OCI-LY7 (cell line): ENCODE results near the gene B3GAT1. TPM values are rescaled to one million over a fixed set of nuclear protein-coding genes. Genes with fewer than 3 reads are reported as not detected.

Source experiments
- BruUV-seq: library from RNA; stranded (reverse); fragments of 400-500 nt; replicated peaks from 2 replicates; lab custom pipeline; 2021; lab: Mats Ljungman, UMichigan
- CTCF ChIA-PET: fragments of 300-600 bp; sonication (Branson Sonifier 250); formaldehyde crosslinking; loops from one replicate; lab custom pipeline; 2022; ENCODE audit warnings: antibody characterized with exemption; ENCODE audit not compliant: unreplicated experiment; lab: Charles Lee
- POLR2A ChIA-PET: fragments of 300-600 bp; sonication (Branson Sonifier 250); formaldehyde crosslinking; loops from one replicate; lab custom pipeline; 2022; ENCODE audit warnings: antibody characterized with exemption; lab: Charles Lee
- DNase-seq: peaks from one replicate; pipeline ENCODE4 v3.0.0-alpha.2; 2015; ENCODE audit warnings: low spot score
- H2AFZ ChIP-seq: fragments of 200-600 bp; sonication (generic), shearing (Covaris generic); 2 replicates; pipeline ENCODE4 v1.6.1; 2014; ENCODE audit warnings: mild to moderate bottlenecking, antibody characterized with exemption, low read length, moderate library complexity
- H3K27ac ChIP-seq: fragments of 200-600 bp; sonication (generic); 2 replicates; pipeline ENCODE4 v1.5.1; 2014; ENCODE audit warnings: mixed run types, low read depth, mild to moderate bottlenecking, moderate library complexity, low read length, inconsistent platforms; ENCODE audit not compliant: poor library complexity, severe bottlenecking
- H3K36me3 ChIP-seq: fragments of 200-600 bp; sonication (generic); 2 replicates; pipeline ENCODE4 v1.6.1; 2014; ENCODE audit warnings: mild to moderate bottlenecking, antibody characterized with exemption, low read length, moderate library complexity, mixed read lengths; ENCODE audit not compliant: insufficient read depth
- H3K4me1 ChIP-seq: fragments of 200-600 bp; sonication (generic); 2 replicates; pipeline ENCODE4 v1.5.1; 2014; ENCODE audit warnings: mild to moderate bottlenecking, low read length; ENCODE audit not compliant: insufficient read depth, poor library complexity, severe bottlenecking
- H3K4me2 ChIP-seq: fragments of 200-600 bp; sonication (generic); 2 replicates; pipeline ENCODE4 v1.6.1; 2014; ENCODE audit warnings: mild to moderate bottlenecking, low read length
- H3K4me3 ChIP-seq: fragments of 200-600 bp; sonication (generic); 2 replicates; pipeline ENCODE4 v1.5.1; 2014; ENCODE audit warnings: mild to moderate bottlenecking, low read depth, low read length; ENCODE audit not compliant: poor library complexity, severe bottlenecking
- H3K79me2 ChIP-seq: fragments of 200-600 bp; sonication (generic); 2 replicates; pipeline ENCODE4 v1.6.1; 2016; ENCODE audit warnings: low read depth, mild to moderate bottlenecking, low read length, moderate library complexity, mixed read lengths; ENCODE audit not compliant: insufficient read depth
- H3K9me2 ChIP-seq: fragments of 200-600 bp; sonication (generic); 2 replicates; pipeline ENCODE4 v1.6.1; 2016; ENCODE audit warnings: mild to moderate bottlenecking, low read length, mixed read lengths; ENCODE audit not compliant: insufficient read depth
- H3K9me3 ChIP-seq: fragments of 200-600 bp; sonication (generic); 2 replicates; pipeline ENCODE4 v1.6.1; 2014; ENCODE audit warnings: mild to moderate bottlenecking, mixed run types, low read length, mixed read lengths
- H4K20me1 ChIP-seq: fragments of 200-600 bp; sonication (generic); 2 replicates; pipeline ENCODE4 v1.6.1; 2014; ENCODE audit warnings: mild to moderate bottlenecking, antibody characterized with exemption, low read length, moderate library complexity, mixed read lengths; ENCODE audit not compliant: insufficient read depth
- EZH2phosphoT487 ChIP-seq: fragments of 200-600 bp; sonication (generic); IDR thresholded peaks from 2 replicates; pipeline ENCODE4 v1.6.1; 2018; ENCODE audit warnings: low read depth, borderline replicate concordance, mild to moderate bottlenecking, mixed run types, antibody characterized with exemption, low read length, moderate library complexity, mixed read lengths
- intact Hi-C: fragments of 100-400 bp; cut with micrococcal nuclease; formaldehyde crosslinking; loops from one replicate; pipeline ENCODE4 v1.10.0; 2022; ENCODE audit not compliant: unreplicated experiment
- total RNA-seq, 2 experiments: library from RNA; depleted of rRNA in 1 of 2; stranded (reverse); fragments of >200 nt in 1 of 2; shearing (Covaris generic) in 1 of 2; gene quantifications; 2 replicates each; pipeline ENCODE4 v1.2.3, GENCODE V29; 2014 to 2022
- TF ChIP-seq, protein P1 (sequence below): fragments of 200-600 bp; sonication (generic); conservative IDR thresholded peaks from 2 replicates; pipeline ENCODE4 v1.5.1; 2014; ENCODE audit warnings: mild to moderate bottlenecking, antibody characterized with exemption, low read length, moderate library complexity, mixed read lengths

The B3GAT1 gene
- total RNA-seq, 2 experiments from 2014 or later: not detected

DNA sequence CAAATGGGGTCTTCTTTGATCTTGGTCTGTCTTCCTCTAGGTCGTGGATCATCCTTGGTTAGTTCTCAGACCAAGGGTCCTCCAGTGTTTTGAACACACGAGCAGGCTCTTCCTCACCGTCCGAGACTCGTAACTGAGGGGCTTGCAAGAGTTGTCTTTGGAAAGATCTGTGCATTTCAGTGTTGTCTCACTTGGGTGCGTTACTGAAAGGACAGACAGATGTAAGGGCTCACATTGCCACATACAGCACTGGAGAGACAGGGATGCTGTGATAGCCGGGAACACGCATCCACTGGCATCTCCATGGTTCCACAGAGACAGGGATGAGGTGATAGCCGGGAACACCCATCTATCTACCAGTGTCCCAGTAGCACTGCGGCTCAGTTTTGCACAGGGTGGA lies 64.6 kb downstream of the B3GAT1 start:
- H3K9me3 ChIP-seq: no peaks in the 10 kb centered on the region
- intact Hi-C loops: no loop called here
- H3K4me2 ChIP-seq: no peak overlapping the region
- TF ChIP-seq, protein P1, sequence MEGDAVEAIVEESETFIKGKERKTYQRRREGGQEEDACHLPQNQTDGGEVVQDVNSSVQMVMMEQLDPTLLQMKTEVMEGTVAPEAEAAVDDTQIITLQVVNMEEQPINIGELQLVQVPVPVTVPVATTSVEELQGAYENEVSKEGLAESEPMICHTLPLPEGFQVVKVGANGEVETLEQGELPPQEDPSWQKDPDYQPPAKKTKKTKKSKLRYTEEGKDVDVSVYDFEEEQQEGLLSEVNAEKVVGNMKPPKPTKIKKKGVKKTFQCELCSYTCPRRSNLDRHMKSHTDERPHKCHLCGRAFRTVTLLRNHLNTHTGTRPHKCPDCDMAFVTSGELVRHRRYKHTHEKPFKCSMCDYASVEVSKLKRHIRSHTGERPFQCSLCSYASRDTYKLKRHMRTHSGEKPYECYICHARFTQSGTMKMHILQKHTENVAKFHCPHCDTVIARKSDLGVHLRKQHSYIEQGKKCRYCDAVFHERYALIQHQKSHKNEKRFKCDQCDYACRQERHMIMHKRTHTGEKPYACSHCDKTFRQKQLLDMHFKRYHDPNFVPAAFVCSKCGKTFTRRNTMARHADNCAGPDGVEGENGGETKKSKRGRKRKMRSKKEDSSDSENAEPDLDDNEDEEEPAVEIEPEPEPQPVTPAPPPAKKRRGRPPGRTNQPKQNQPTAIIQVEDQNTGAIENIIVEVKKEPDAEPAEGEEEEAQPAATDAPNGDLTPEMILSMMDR: no peak
- no peak for TF ChIP-seq EZH2phosphoT487
- no peaks in the 10 kb centered on the region for H3K4me1 ChIP-seq
- DNase-seq: no peak
- H3K36me3 ChIP-seq: no peaks in the 10 kb centered on the region
- no peaks in the 10 kb centered on the region for H3K79me2 ChIP-seq
- CTCF ChIA-PET: no interaction called here
- no peak overlapping the region for H3K4me3 ChIP-seq
- H2AFZ ChIP-seq: no peak overlapping the region
- no TSS peak for BruUV-seq
- POLR2A ChIA-PET: no interaction called here
- H4K20me1 ChIP-seq: no peaks in the 10 kb centered on the region
- H3K9me2 ChIP-seq: no peaks in the 10 kb centered on the region
- no peak overlapping the region for H3K27ac ChIP-seq

DNA sequence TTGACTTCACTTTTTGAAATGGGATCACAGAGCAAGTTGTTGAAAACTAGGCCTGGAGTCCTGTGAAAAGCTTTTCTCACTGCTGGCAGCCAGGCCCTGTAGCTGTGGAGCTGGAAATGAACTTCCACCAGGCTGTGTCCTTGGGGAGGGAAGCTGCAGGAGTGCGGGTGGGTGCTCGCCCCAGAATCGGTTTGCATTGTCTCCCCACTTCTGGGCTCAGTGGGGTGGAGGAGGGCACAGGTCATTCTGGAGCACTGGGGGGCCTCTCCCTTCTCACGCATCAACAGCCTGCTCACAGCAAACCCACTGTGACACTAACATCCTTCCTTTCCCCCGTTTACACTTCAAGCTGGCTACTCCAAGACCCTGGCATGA lies 65.1 kb downstream of the B3GAT1 start:
- Histone ChIP-seq H2AFZ (no peak overlapping the region), H3K4me2 (no peak overlapping the region), H4K20me1 (no peaks in the 10 kb centered on the region), H3K36me3 (no peaks in the 10 kb centered on the region), H3K79me2 (no peaks in the 10 kb centered on the region), H3K27ac (no peak overlapping the region), H3K9me3 (no peaks in the 10 kb centered on the region), H3K4me1 (no peaks in the 10 kb centered on the region), H3K4me3 (no peak overlapping the region), H3K9me2 (no peaks in the 10 kb centered on the region)
- no peak for DNase-seq
- ChIA-PET POLR2A (no interaction called here), CTCF (no interaction called here)
- intact Hi-C loops: no loop called here
- BruUV-seq: no TSS peak
- TF ChIP-seq, protein P1: no peak

DNA sequence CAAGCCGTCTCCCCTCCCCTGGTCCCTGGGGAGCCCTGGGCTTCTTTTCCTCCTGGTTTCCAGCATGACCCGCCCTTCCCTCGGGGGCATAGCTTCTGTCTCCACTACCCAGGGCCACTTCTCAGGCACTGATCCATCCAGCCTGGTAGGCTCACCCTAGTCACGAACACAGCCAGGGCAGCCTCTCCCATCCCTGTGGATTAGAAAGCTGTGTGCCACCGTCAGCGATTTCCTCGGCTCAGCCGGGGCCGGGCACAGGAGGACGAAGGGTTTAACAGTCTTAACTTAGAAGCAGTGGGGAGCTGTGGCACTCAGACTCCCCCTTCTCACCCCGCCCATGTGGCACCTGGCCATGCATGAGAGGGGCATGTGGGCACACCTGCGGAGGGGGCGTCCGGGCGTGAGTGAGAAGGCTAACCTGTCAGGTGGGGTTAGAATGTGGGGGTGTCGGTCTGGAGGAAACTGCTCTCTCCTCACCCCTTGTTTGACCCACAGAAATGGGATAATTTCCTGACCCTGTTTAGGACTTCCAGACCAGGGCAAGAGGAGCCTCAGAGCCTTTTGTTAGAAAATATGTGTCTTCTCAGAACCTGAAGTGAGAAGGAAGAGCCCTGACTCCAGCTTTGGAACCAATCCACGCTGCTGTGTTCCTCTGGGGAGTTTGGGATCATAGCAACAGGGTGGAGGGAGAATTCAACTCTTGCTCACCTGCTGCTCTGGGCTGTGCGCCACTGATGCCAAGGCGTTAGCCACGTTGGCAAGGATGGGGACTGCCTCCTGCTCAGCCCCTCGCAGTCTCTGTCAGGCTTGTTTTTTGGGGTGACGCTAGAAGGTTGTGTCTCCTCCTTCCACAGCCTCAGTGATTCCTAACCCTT lies 65.7 kb downstream of the B3GAT1 start:
- BruUV-seq: no TSS peak
- ChIA-PET CTCF (no interaction called here), POLR2A (no interaction called here)

More for the DNA sequence above, 65.7 kb downstream of the B3GAT1 start:
- H3K36me3 ChIP-seq: no peaks in the 10 kb centered on the region
- no peaks in the 10 kb centered on the region for H3K9me2 ChIP-seq
- no peaks in the 10 kb centered on the region for H3K79me2 ChIP-seq
- H2AFZ ChIP-seq: no peak overlapping the region
- no peak overlapping the region for H3K27ac ChIP-seq
- H3K4me3 ChIP-seq: no peak overlapping the region
- H3K9me3 ChIP-seq: no peaks in the 10 kb centered on the region
- H4K20me1 ChIP-seq: no peaks in the 10 kb centered on the region
- no peaks in the 10 kb centered on the region for H3K4me1 ChIP-seq
- TF ChIP-seq, protein P1: no peak
- no peak for DNase-seq
- intact Hi-C loops: no loop called here
- H3K4me2 ChIP-seq: no peak overlapping the region
